GM21529 (cell line): ENCODE results near the gene SENP7.

Experiments used
- ATAC-seq: cut with Tn5 transposase; IDR thresholded peaks from one replicate; pipeline ENCODE4 v1.9.1; 2021; ENCODE audit not compliant: unreplicated experiment

SENP7 gene

DNA sequence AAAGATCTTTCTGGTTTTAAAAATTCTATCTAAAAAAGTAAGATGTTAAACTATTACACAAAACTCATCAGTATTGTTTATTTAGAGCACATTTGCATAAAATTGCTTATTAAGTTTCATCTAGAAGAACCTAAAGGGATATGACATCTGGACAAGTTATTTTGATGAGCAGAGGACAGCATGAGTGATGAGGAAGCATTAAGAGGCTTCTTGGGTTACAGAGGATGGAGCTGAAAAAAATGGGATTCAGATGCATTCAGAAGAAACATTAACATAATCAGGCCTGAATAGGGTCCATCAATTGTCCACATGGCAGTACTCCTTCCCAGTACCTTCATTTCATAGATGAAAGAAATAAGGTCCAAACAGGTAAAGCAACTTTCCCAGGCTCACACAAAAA lies 234.3 kb downstream of the SENP7 start:
- ATAC-seq = no peak
